Esophagus squamous epithelium (tissue), 4 donors: ENCODE results near the gene ANP32A.

Experiments
- POLR2A ChIP-seq, 4 donors: fragments of 450-650 bp; IDR thresholded peaks; one replicate each; pipeline ENCODE4 v1.6.1; 2017; ENCODE audit warnings: antibody characterized with exemption in 4 of 4, mild to moderate bottlenecking in 4 of 4, moderate library complexity in 3 of 4
- TF ChIP-seq, protein P1 (sequence below), 6 experiments: fragments of 450-650 bp in 4 of 6; fragments of 200-600 bp in 2 of 6; sonication (generic) in 2 of 6; IDR thresholded peaks; one replicate each; pipeline ENCODE4 v1.5.1; 2016 to 2019; ENCODE audit warnings: antibody characterized with exemption in 6 of 6, mild to moderate bottlenecking in 4 of 6, moderate library complexity in 4 of 6

DNA sequence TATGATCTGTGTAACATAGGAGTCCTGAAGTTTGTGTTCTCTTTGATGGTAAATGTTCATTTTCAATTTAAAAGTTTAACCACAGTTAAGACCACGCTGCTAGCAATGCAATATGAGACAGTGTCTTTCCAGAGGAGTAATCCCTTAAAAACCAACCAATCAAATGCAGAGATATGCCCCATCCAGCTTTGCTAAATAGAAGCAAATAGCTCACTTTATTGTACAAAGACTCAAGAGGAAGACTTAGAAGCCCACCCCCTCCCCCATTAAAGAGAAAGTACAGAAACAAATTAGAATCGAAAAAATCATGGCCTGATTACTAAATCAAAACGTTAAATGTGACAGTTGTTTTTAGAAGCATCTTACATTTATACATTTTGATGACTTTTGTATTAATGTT, 2.1 kb upstream of the ANP32A start:
- TF ChIP-seq, protein P1, sequence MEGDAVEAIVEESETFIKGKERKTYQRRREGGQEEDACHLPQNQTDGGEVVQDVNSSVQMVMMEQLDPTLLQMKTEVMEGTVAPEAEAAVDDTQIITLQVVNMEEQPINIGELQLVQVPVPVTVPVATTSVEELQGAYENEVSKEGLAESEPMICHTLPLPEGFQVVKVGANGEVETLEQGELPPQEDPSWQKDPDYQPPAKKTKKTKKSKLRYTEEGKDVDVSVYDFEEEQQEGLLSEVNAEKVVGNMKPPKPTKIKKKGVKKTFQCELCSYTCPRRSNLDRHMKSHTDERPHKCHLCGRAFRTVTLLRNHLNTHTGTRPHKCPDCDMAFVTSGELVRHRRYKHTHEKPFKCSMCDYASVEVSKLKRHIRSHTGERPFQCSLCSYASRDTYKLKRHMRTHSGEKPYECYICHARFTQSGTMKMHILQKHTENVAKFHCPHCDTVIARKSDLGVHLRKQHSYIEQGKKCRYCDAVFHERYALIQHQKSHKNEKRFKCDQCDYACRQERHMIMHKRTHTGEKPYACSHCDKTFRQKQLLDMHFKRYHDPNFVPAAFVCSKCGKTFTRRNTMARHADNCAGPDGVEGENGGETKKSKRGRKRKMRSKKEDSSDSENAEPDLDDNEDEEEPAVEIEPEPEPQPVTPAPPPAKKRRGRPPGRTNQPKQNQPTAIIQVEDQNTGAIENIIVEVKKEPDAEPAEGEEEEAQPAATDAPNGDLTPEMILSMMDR (IDR thresholded peaks at IDR 0.05): no peak
- TF ChIP-seq POLR2A (IDR thresholded peaks at IDR 0.05): no peak
